Measurements from ENCODE around the gene VSNL1.

DNA sequence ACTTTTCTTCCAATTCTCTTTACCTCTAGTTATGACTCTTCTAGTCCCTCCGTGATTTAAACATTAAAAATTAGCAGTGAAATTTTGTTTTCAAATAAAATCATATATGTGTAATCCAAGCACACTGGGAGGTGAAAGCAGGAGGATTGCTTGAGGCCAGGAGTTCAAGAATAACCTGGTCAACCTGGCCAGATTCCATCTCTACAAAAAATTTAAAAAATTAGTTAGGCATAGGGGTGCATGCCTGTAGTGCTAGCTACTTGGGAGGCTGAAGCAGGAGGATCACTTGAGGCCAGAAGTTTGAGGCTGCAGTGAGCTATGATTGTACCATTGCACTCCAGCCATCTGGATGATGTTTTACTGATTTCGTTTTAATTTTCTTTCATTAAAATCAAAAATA lies 7.0 kb upstream of the VSNL1 start:
- TF ChIP-seq, protein P1, sequence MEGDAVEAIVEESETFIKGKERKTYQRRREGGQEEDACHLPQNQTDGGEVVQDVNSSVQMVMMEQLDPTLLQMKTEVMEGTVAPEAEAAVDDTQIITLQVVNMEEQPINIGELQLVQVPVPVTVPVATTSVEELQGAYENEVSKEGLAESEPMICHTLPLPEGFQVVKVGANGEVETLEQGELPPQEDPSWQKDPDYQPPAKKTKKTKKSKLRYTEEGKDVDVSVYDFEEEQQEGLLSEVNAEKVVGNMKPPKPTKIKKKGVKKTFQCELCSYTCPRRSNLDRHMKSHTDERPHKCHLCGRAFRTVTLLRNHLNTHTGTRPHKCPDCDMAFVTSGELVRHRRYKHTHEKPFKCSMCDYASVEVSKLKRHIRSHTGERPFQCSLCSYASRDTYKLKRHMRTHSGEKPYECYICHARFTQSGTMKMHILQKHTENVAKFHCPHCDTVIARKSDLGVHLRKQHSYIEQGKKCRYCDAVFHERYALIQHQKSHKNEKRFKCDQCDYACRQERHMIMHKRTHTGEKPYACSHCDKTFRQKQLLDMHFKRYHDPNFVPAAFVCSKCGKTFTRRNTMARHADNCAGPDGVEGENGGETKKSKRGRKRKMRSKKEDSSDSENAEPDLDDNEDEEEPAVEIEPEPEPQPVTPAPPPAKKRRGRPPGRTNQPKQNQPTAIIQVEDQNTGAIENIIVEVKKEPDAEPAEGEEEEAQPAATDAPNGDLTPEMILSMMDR (IDR thresholded peaks at IDR 0.05; ENCODE audit: low read depth, low read length): no peak
- TF ChIP-seq POLR2A (IDR thresholded peaks at IDR 0.05; ENCODE audit: extremely low read depth, insufficient read length): no peak
- TF ChIP-seq, protein P2, sequence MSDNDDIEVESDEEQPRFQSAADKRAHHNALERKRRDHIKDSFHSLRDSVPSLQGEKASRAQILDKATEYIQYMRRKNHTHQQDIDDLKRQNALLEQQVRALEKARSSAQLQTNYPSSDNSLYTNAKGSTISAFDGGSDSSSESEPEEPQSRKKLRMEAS (IDR thresholded peaks at IDR 0.05; ENCODE audit: low read depth, low read length): no peak

Measured in NB4 (cell line).